OCI-LY7 (cell line): ENCODE measurements around the gene BRD1. TPM values are rescaled to one million over a fixed set of nuclear protein-coding genes. Genes with fewer than 3 reads are reported as not detected.

ENCODE experiments used
- BruUV-seq: library from RNA; stranded (reverse); fragments of 400-500 nt; replicated peaks from 2 replicates; lab custom pipeline; 2021; lab: Mats Ljungman, UMichigan
- CTCF ChIA-PET: fragments of 300-600 bp; sonication (Branson Sonifier 250); formaldehyde crosslinking; loops from one replicate; lab custom pipeline; 2022; ENCODE audit warnings: antibody characterized with exemption; ENCODE audit not compliant: unreplicated experiment; lab: Charles Lee
- POLR2A ChIA-PET: fragments of 300-600 bp; sonication (Branson Sonifier 250); formaldehyde crosslinking; loops from one replicate; lab custom pipeline; 2022; ENCODE audit warnings: antibody characterized with exemption; lab: Charles Lee
- DNase-seq: peaks from one replicate; pipeline ENCODE4 v3.0.0-alpha.2; 2015; ENCODE audit warnings: low spot score
- H2AFZ ChIP-seq: fragments of 200-600 bp; sonication (generic), shearing (Covaris generic); 2 replicates; pipeline ENCODE4 v1.6.1; 2014; ENCODE audit warnings: mild to moderate bottlenecking, antibody characterized with exemption, low read length, moderate library complexity
- H3K27ac ChIP-seq: fragments of 200-600 bp; sonication (generic); 2 replicates; pipeline ENCODE4 v1.5.1; 2014; ENCODE audit warnings: mixed run types, low read depth, mild to moderate bottlenecking, moderate library complexity, low read length, inconsistent platforms; ENCODE audit not compliant: poor library complexity, severe bottlenecking
- H3K36me3 ChIP-seq: fragments of 200-600 bp; sonication (generic); 2 replicates; pipeline ENCODE4 v1.6.1; 2014; ENCODE audit warnings: mild to moderate bottlenecking, antibody characterized with exemption, low read length, moderate library complexity, mixed read lengths; ENCODE audit not compliant: insufficient read depth
- H3K4me1 ChIP-seq: fragments of 200-600 bp; sonication (generic); 2 replicates; pipeline ENCODE4 v1.5.1; 2014; ENCODE audit warnings: mild to moderate bottlenecking, low read length; ENCODE audit not compliant: insufficient read depth, poor library complexity, severe bottlenecking
- H3K4me2 ChIP-seq: fragments of 200-600 bp; sonication (generic); 2 replicates; pipeline ENCODE4 v1.6.1; 2014; ENCODE audit warnings: mild to moderate bottlenecking, low read length
- H3K4me3 ChIP-seq: fragments of 200-600 bp; sonication (generic); 2 replicates; pipeline ENCODE4 v1.5.1; 2014; ENCODE audit warnings: mild to moderate bottlenecking, low read depth, low read length; ENCODE audit not compliant: poor library complexity, severe bottlenecking
- H3K79me2 ChIP-seq: fragments of 200-600 bp; sonication (generic); 2 replicates; pipeline ENCODE4 v1.6.1; 2016; ENCODE audit warnings: low read depth, mild to moderate bottlenecking, low read length, moderate library complexity, mixed read lengths; ENCODE audit not compliant: insufficient read depth
- H3K9me2 ChIP-seq: fragments of 200-600 bp; sonication (generic); 2 replicates; pipeline ENCODE4 v1.6.1; 2016; ENCODE audit warnings: mild to moderate bottlenecking, low read length, mixed read lengths; ENCODE audit not compliant: insufficient read depth
- H3K9me3 ChIP-seq: fragments of 200-600 bp; sonication (generic); 2 replicates; pipeline ENCODE4 v1.6.1; 2014; ENCODE audit warnings: mild to moderate bottlenecking, mixed run types, low read length, mixed read lengths
- H4K20me1 ChIP-seq: fragments of 200-600 bp; sonication (generic); 2 replicates; pipeline ENCODE4 v1.6.1; 2014; ENCODE audit warnings: mild to moderate bottlenecking, antibody characterized with exemption, low read length, moderate library complexity, mixed read lengths; ENCODE audit not compliant: insufficient read depth
- CTCF ChIP-seq: fragments of 200-600 bp; sonication (generic); conservative IDR thresholded peaks from 2 replicates; pipeline ENCODE4 v1.5.1; 2014; ENCODE audit warnings: mild to moderate bottlenecking, antibody characterized with exemption, low read length, moderate library complexity, mixed read lengths
- EZH2phosphoT487 ChIP-seq: fragments of 200-600 bp; sonication (generic); IDR thresholded peaks from 2 replicates; pipeline ENCODE4 v1.6.1; 2018; ENCODE audit warnings: low read depth, borderline replicate concordance, mild to moderate bottlenecking, mixed run types, antibody characterized with exemption, low read length, moderate library complexity, mixed read lengths
- intact Hi-C: fragments of 100-400 bp; cut with micrococcal nuclease; formaldehyde crosslinking; loops from one replicate; pipeline ENCODE4 v1.10.0; 2022; ENCODE audit not compliant: unreplicated experiment
- total RNA-seq, 2 experiments: library from RNA; depleted of rRNA in 1 of 2; stranded (reverse); fragments of >200 nt in 1 of 2; shearing (Covaris generic) in 1 of 2; gene quantifications; 2 replicates each; pipeline ENCODE4 v1.2.3, GENCODE V29; 2014 to 2022

The BRD1 gene
- total RNA-seq, 2 experiments from 2014 or later = 38.1 to 46.6 TPM

- Histone ChIP-seq H3K9me3 (peaks cover 22% of the 10 kb centered on the region; the same call in 1 of the 2 replicates), H3K79me2 (no peaks in the 10 kb centered on the region), H3K4me2 (no peak overlapping the region), H2AFZ (no peak overlapping the region), H3K36me3 (no peaks in the 10 kb centered on the region), H3K27ac (no peak overlapping the region), H4K20me1 (no peaks in the 10 kb centered on the region), H3K9me2 (no peaks in the 10 kb centered on the region), H3K4me1 (no peaks in the 10 kb centered on the region), H3K4me3 (no peak overlapping the region)
- ChIA-PET POLR2A (no interaction called here), CTCF (no interaction called here)
- DNase-seq = no peak
- intact Hi-C loops = no loop called here
- BruUV-seq = no TSS peak
- TF ChIP-seq EZH2phosphoT487 (no peak), CTCF (no peak)
Measured at GRCh38 chr22:49740242-49740641, 87.4 kb downstream of the BRD1 start.

- no peak overlapping the region for H3K4me3 ChIP-seq
- ChIA-PET POLR2A (no interaction called here), CTCF (no interaction called here)
- H3K36me3 ChIP-seq = no peaks in the 10 kb centered on the region
- no peaks in the 10 kb centered on the region for H3K4me1 ChIP-seq
- no peak overlapping the region for H3K27ac ChIP-seq
- intact Hi-C loops = no loop called here
- no TSS peak for BruUV-seq
- 0 out of 2 replicates have a peak, but pooled peaks cover 16% of the 10 kb centered on the region for H3K9me3 ChIP-seq
- no peak overlapping the region for H2AFZ ChIP-seq
- no peak for DNase-seq
- H3K79me2 ChIP-seq = no peaks in the 10 kb centered on the region
- H4K20me1 ChIP-seq = no peaks in the 10 kb centered on the region
- no peaks in the 10 kb centered on the region for H3K9me2 ChIP-seq
- no peak for TF ChIP-seq CTCF
- no peak for TF ChIP-seq EZH2phosphoT487
- H3K4me2 ChIP-seq = no peak overlapping the region
Measured at GRCh38 chr22:49739138-49739537, 88.5 kb downstream of the BRD1 start.

GRCh38 chr22:49738566-49738965, 89.1 kb downstream of the BRD1 start:
- TF ChIP-seq CTCF = no peak
- DNase-seq = no peak
- BruUV-seq = no TSS peak

More at GRCh38 chr22:49738566-49738965, 89.1 kb downstream of the BRD1 start:
- CTCF ChIA-PET = no interaction called here
- H3K79me2 ChIP-seq = no peaks in the 10 kb centered on the region
- no peaks in the 10 kb centered on the region for H3K9me2 ChIP-seq
- no peak overlapping the region for H3K27ac ChIP-seq
- H3K4me2 ChIP-seq = no peak overlapping the region
- intact Hi-C loops = no loop called here
- no peak overlapping the region for H2AFZ ChIP-seq
- no peaks in the 10 kb centered on the region for H4K20me1 ChIP-seq
- POLR2A ChIA-PET = no interaction called here
- H3K9me3 ChIP-seq = 0 out of 2 replicates have a peak, but pooled peaks cover 16% of the 10 kb centered on the region
- H3K4me1 ChIP-seq = no peaks in the 10 kb centered on the region
- H3K4me3 ChIP-seq = no peak overlapping the region
- no peaks in the 10 kb centered on the region for H3K36me3 ChIP-seq
